Sigmoid colon (tissue), 7 donors: ENCODE measurements around the gene LUC7L2. TPM values are rescaled to one million over a fixed set of nuclear protein-coding genes. Genes with fewer than 3 reads are reported as not detected.

Experiments
- DNase-seq: peaks from one replicate; pipeline ENCODE4 v3.0.0-alpha.2; 2019
- H3K27ac ChIP-seq, 4 donors: fragments of 200-600 bp; sonication (generic); one replicate each; pipeline ENCODE4 v1.5.1; 2016 to 2019; ENCODE audit warnings: mild to moderate bottlenecking in 1 of 4
- H3K27me3 ChIP-seq, 3 donors: fragments of 200-600 bp; sonication (generic); one replicate each; pipeline ENCODE4 v1.5.1; 2019; ENCODE audit warnings: mild to moderate bottlenecking in 1 of 3
- H3K36me3 ChIP-seq, 4 donors: fragments of 200-600 bp; sonication (generic); one replicate each; pipeline ENCODE4 v1.5.1; 2016 to 2019
- H3K4me1 ChIP-seq, 4 donors: fragments of 200-600 bp; sonication (generic); one replicate each; pipeline ENCODE4 v1.5.1; 2017 to 2019
- H3K4me3 ChIP-seq, 4 donors: fragments of 200-600 bp; sonication (generic); one replicate each; pipeline ENCODE4 v1.5.1; 2017 to 2019; ENCODE audit warnings: mild to moderate bottlenecking in 2 of 4, moderate library complexity in 1 of 4
- H3K9me3 ChIP-seq, 4 donors: fragments of 200-600 bp in 3 of 4; sonication (generic) in 3 of 4; one replicate each; pipeline versions ENCODE4 v1.5.1 to v1.6.1; 2013 to 2019
- CTCF ChIP-seq, 4 experiments: fragments of 450-650 bp in 3 of 4; fragments of 200-600 bp in 1 of 4; IDR thresholded peaks; one replicate each; pipeline ENCODE4 v1.5.1; 2016 to 2019; ENCODE audit warnings: antibody characterized with exemption in 4 of 4, mild to moderate bottlenecking in 3 of 4, moderate library complexity in 2 of 4
- EP300 ChIP-seq, 4 donors: sonication (generic); formaldehyde crosslinking; IDR thresholded peaks; one replicate each; pipeline ENCODE4 v1.6.1; 2017; ENCODE audit warnings: antibody characterized with exemption in 4 of 4
- POLR2A ChIP-seq, 2 donors: fragments of 450-650 bp; IDR thresholded peaks; one replicate each; pipeline ENCODE4 v1.6.1; 2016; ENCODE audit warnings: antibody characterized with exemption in 2 of 2, mild to moderate bottlenecking in 2 of 2, moderate library complexity in 2 of 2
- POLR2AphosphoS5 ChIP-seq, 4 donors: sonication (generic); formaldehyde crosslinking; IDR thresholded peaks; one replicate each; pipeline ENCODE4 v1.6.1; 2017; ENCODE audit warnings: antibody characterized with exemption in 4 of 4
- WGBS, 2 donors: extraction: QIAGEN DNeasy Blood & Tissue Kit; methylation state at CpG; one replicate each; pipeline ENCODE4 v1.1.7; 2013; 5-methylcytosine and 5-hydroxymethylcytosine counted together
- intact Hi-C: fragments of 100-400 bp; cut with DNase I; formaldehyde crosslinking; loops from one replicate; pipeline ENCODE4 v1.15.1; 2023
- polyA plus RNA-seq, 3 donors: library from polyadenylated mRNA; stranded (reverse); fragments of 200-250 nt; gene quantifications; one replicate each; pipeline ENCODE4 v1.2.3, GENCODE V29; 2013
- total RNA-seq, 4 donors: library from RNA; depleted of rRNA; stranded (reverse); fragments of >200 nt; gene quantifications; one replicate each; pipeline ENCODE4 v1.1.0, GENCODE V29; 2016
- donor health status: healthy with polysubstance abuse.
- donor health status: Bipolar disorder and iron deficiency.
- donor health status: healthy.

The LUC7L2 gene
- total and polyA plus RNA-seq, 7 donors: 23.8 to 79.1 (median 67.1) TPM

- TF ChIP-seq CTCF (IDR thresholded peaks at IDR 0.05) (no peak), POLR2A (IDR thresholded peaks at IDR 0.05) (no peak), POLR2AphosphoS5 (IDR thresholded peaks at IDR 0.05) (no peak), EP300 (IDR thresholded peaks at IDR 0.05) (no peak)
- H3K9me3 ChIP-seq: no peaks in the 10 kb centered on the region
- intact Hi-C loops: loop anchor here (2.0 to 5.0 kb wide), 2 partner anchors 62 to 816 kb away; partner anchors contain the start of gene KDM7A
- H3K27ac ChIP-seq: peak overlapping the region; percentile 98 to 100 (median 100)
- H3K4me1 ChIP-seq: peaks cover 0 to 53% (median 42%) of the 10 kb centered on the region in 4 donors
- H3K4me3 ChIP-seq: peak overlapping the region; percentile 76 to 98 (median 94)
- no peaks in the 10 kb centered on the region for H3K27me3 ChIP-seq
- 0% methylated on average over 2 of the region's 2 CpGs for WGBS, 2 donors
- no peaks in the 10 kb centered on the region for H3K36me3 ChIP-seq
- no peak for DNase-seq
These were observed 1.2 kb downstream of the LUC7L2 start for GRCh38 chr7:139360948-139361307.

GRCh38 chr7:139361523-139361922 lies 1.8 kb downstream of the LUC7L2 start:
- TF ChIP-seq POLR2AphosphoS5 (IDR thresholded peaks at IDR 0.05): no peak
- TF ChIP-seq EP300 (IDR thresholded peaks at IDR 0.05): no peak
- no peak for TF ChIP-seq CTCF (IDR thresholded peaks at IDR 0.05)
- TF ChIP-seq POLR2A (IDR thresholded peaks at IDR 0.05): no peak
- Histone ChIP-seq H3K27ac (peak overlapping the region in 3 of 4 donors; percentile 98 to 100 (median 100)), H3K4me3 (peak overlapping the region in 3 of 4 donors; percentile 76 to 98 (median 96)), H3K36me3 (peaks cover 0 to 6% (median 0%) of the 10 kb centered on the region in 4 donors), H3K4me1 (peaks cover 0 to 58% (median 45%) of the 10 kb centered on the region in 4 donors), H3K9me3 (no peaks in the 10 kb centered on the region), H3K27me3 (no peaks in the 10 kb centered on the region)
- intact Hi-C loops: loop anchor here (2.0 to 5.0 kb wide), 2 partner anchors 61 to 816 kb away; partner anchors contain the start of gene KDM7A
- 5 to 20% methylated on average over 3 of the region's 3 CpGs for WGBS, 2 donors
- no peak for DNase-seq

- Histone ChIP-seq H3K27me3 (no peaks in the 10 kb centered on the region), H3K9me3 (no peaks in the 10 kb centered on the region), H3K4me3 (peak overlapping the region in 1 of 4 donors; percentile 76), H3K4me1 (peaks cover 0 to 65% (median 51%) of the 10 kb centered on the region in 4 donors), H3K36me3 (peaks cover 0 to 11% (median 0%) of the 10 kb centered on the region in 4 donors), H3K27ac (peak overlapping the region in 1 of 4 donors; percentile 100)
- intact Hi-C loops: loop anchor here (5.0 kb wide), 1 partner anchor 815 kb away; the partner anchor contains the start of gene KDM7A
- no peak for TF ChIP-seq POLR2A (IDR thresholded peaks at IDR 0.05)
- 71 to 73% methylated on average over 3 of the region's 3 CpGs for WGBS, 2 donors
- no peak for DNase-seq
These were observed 2.6 kb downstream of the LUC7L2 start for GRCh38 chr7:139362302-139362701.

GRCh38 chr7:139362981-139363380 lies 3.3 kb downstream of the LUC7L2 start:
- 93 to 94% methylated on average over 6 of the region's 6 CpGs for WGBS, 2 donors

More at GRCh38 chr7:139362981-139363380, 3.3 kb downstream of the LUC7L2 start:
- Histone ChIP-seq H3K4me3 (no peak overlapping the region), H3K27ac (no peak overlapping the region), H3K4me1 (peaks cover 0 to 70% (median 57%) of the 10 kb centered on the region in 4 donors), H3K27me3 (no peaks in the 10 kb centered on the region), H3K9me3 (no peaks in the 10 kb centered on the region), H3K36me3 (peaks cover 0 to 11% (median 0%) of the 10 kb centered on the region in 4 donors)
- intact Hi-C loops: loop anchor here (5.0 kb wide), 1 partner anchor 814 kb away; the partner anchor contains the start of gene KDM7A
- no peak for DNase-seq
- TF ChIP-seq EP300 (IDR thresholded peaks at IDR 0.05): no peak
- TF ChIP-seq POLR2A (IDR thresholded peaks at IDR 0.05): no peak
- no peak for TF ChIP-seq POLR2AphosphoS5 (IDR thresholded peaks at IDR 0.05)
- no peak for TF ChIP-seq CTCF (IDR thresholded peaks at IDR 0.05)
